ENCODE measurements around the gene GRIK3. TPM values are rescaled to one million over a fixed set of nuclear protein-coding genes. Genes with fewer than 3 reads are reported as not detected.

The GRIK3 gene
- total and polyA plus RNA-seq, 2 experiments from 2014 or later: 0.31 to 2.9 TPM

GRCh38 chr1:36814083-36814482 lies 220.2 kb downstream of the GRIK3 start (continued):
- no peak for TF ChIP-seq POLR2AphosphoS5 (IDR thresholded peaks at IDR 0.05; ENCODE audit: low read depth)
- no peak for TF ChIP-seq CTCF (conservative IDR thresholded peaks at IDR 0.05; ENCODE audit: low read depth in 2 of 2)
- TF ChIP-seq NANOG (IDR thresholded peaks at IDR 0.05; ENCODE audit: borderline replicate concordance): no peak
- TF ChIP-seq STAT1 (IDR thresholded peaks at IDR 0.05; ENCODE audit: unreplicated experiment): no peak
- no peak for TF ChIP-seq JUNB (IDR thresholded peaks at IDR 0.05; ENCODE audit: unreplicated experiment)

DNA sequence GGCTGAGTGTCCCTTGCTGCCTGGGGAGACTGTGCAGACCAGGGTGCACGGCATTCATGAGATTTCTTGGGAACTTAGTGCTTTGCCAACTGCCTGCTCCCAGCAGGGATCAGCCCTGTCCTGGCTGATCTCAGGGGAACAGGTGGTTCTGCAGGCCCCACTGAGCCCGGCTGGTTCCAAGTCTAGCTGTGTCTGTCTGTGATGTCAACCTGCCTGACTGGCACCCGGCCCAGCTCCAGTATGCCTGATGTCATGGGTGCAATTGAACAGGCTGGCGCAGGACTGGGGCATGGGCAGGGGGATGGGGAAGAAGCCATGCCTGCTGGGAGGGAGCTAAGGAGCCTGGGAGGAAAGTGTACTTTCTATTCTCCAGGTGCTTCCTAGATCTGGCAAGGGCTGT lies 227.1 kb downstream of the GRIK3 start:
- Histone ChIP-seq H3K27ac (ENCODE audit: low read depth) (no peak overlapping the region), H3K4me2 (no peak overlapping the region), H2AFZ (no peak overlapping the region), H3K4me1 (ENCODE audit: insufficient read depth) (peaks cover 11% of the 10 kb centered on the region), H3K9me2 (ENCODE audit: insufficient read depth) (no peaks in the 10 kb centered on the region), H3F3A (replicated peaks; ENCODE audit: low read depth) (no peaks in the 10 kb centered on the region), H3K4me3 (no peak overlapping the region), H4K20me1 (replicated peaks; ENCODE audit: insufficient read depth) (no peaks in the 10 kb centered on the region), H3K36me3 (ENCODE audit: insufficient read depth) (no peaks in the 10 kb centered on the region), H3K27me3 (ENCODE audit: insufficient read depth) (no peaks in the 10 kb centered on the region), H3K79me2 (replicated peaks; ENCODE audit: insufficient read depth) (no peaks in the 10 kb centered on the region)
- Mint-ChIP-seq H3K4me1 (peaks cover 24% of the 10 kb centered on the region), H3K27ac (no peak overlapping the region), H3K36me3 (ENCODE audit: low read depth) (no peaks in the 10 kb centered on the region; the same call in 2 of the 3 replicates), H3K27me3 (ENCODE audit: insufficient read depth, low read depth, poor library complexity) (peaks cover 14% of the 10 kb centered on the region), H3K9me3 (no peaks in the 10 kb centered on the region), H3K4me3 (no peak overlapping the region)
- no peak for DNase-seq (ENCODE audit: low spot score)
- no peak for ATAC-seq
- TF ChIP-seq EZH2phosphoT487 (IDR thresholded peaks at IDR 0.05; ENCODE audit: unreplicated experiment) (no peak), JUNB (IDR thresholded peaks at IDR 0.05; ENCODE audit: unreplicated experiment) (no peak), POLR2AphosphoS5 (IDR thresholded peaks at IDR 0.05; ENCODE audit: low read depth) (no peak), ZNF462 (CRISPR knock-in tag; IDR thresholded peaks at IDR 0.05) (no peak), ZNF331 (CRISPR knock-in tag; IDR thresholded peaks at IDR 0.05; ENCODE audit: low read depth) (no peak), ZNF114 (CRISPR knock-in tag; IDR thresholded peaks at IDR 0.05) (no peak), NANOG (IDR thresholded peaks at IDR 0.05; ENCODE audit: borderline replicate concordance) (no peak), EZH2 (IDR thresholded peaks at IDR 0.05; ENCODE audit: low read depth, unreplicated experiment) (no peak)
- TF ChIP-seq, protein P1, sequence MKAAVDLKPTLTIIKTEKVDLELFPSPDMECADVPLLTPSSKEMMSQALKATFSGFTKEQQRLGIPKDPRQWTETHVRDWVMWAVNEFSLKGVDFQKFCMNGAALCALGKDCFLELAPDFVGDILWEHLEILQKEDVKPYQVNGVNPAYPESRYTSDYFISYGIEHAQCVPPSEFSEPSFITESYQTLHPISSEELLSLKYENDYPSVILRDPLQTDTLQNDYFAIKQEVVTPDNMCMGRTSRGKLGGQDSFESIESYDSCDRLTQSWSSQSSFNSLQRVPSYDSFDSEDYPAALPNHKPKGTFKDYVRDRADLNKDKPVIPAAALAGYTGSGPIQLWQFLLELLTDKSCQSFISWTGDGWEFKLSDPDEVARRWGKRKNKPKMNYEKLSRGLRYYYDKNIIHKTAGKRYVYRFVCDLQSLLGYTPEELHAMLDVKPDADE (IDR thresholded peaks at IDR 0.05): no peak
- TF ChIP-seq, protein P2, sequence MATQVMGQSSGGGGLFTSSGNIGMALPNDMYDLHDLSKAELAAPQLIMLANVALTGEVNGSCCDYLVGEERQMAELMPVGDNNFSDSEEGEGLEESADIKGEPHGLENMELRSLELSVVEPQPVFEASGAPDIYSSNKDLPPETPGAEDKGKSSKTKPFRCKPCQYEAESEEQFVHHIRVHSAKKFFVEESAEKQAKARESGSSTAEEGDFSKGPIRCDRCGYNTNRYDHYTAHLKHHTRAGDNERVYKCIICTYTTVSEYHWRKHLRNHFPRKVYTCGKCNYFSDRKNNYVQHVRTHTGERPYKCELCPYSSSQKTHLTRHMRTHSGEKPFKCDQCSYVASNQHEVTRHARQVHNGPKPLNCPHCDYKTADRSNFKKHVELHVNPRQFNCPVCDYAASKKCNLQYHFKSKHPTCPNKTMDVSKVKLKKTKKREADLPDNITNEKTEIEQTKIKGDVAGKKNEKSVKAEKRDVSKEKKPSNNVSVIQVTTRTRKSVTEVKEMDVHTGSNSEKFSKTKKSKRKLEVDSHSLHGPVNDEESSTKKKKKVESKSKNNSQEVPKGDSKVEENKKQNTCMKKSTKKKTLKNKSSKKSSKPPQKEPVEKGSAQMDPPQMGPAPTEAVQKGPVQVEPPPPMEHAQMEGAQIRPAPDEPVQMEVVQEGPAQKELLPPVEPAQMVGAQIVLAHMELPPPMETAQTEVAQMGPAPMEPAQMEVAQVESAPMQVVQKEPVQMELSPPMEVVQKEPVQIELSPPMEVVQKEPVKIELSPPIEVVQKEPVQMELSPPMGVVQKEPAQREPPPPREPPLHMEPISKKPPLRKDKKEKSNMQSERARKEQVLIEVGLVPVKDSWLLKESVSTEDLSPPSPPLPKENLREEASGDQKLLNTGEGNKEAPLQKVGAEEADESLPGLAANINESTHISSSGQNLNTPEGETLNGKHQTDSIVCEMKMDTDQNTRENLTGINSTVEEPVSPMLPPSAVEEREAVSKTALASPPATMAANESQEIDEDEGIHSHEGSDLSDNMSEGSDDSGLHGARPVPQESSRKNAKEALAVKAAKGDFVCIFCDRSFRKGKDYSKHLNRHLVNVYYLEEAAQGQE (IDR thresholded peaks at IDR 0.05; ENCODE audit: unreplicated experiment): no peak
